Endodermal cell (in vitro differentiated cells): ENCODE results near the gene SMYD1. TPM values are rescaled to one million over a fixed set of nuclear protein-coding genes. Genes with fewer than 3 reads are reported as not detected.

Experiments
- DNase-seq: peaks from one replicate; pipeline ENCODE4 v3.0.0-alpha.2; 2017
- H3K27ac ChIP-seq: 2 replicates; pipeline ENCODE4 v1.5.1; 2013; ENCODE audit warnings: mild to moderate bottlenecking, low read depth, low read length, moderate library complexity
- H3K27me3 ChIP-seq: 2 replicates; pipeline ENCODE4 v1.6.1; 2013; ENCODE audit warnings: mild to moderate bottlenecking, low read length, moderate library complexity; ENCODE audit not compliant: insufficient read depth, control insufficient read depth, poor library complexity, severe bottlenecking
- H3K36me3 ChIP-seq: 2 replicates; pipeline ENCODE4 v1.7.0; 2013; ENCODE audit warnings: mild to moderate bottlenecking, low read length, moderate library complexity; ENCODE audit not compliant: control insufficient read depth, insufficient read depth
- H3K4me1 ChIP-seq: one replicate; pipeline ENCODE4 v1.7.0; 2013; ENCODE audit warnings: low read length; ENCODE audit not compliant: control insufficient read depth, insufficient read depth
- H3K4me3 ChIP-seq: 2 replicates; pipeline ENCODE4 v1.5.1; 2013; ENCODE audit warnings: mild to moderate bottlenecking, low read length, moderate library complexity
- H3K9ac ChIP-seq: 2 replicates; pipeline ENCODE4 v1.6.1; 2013; ENCODE audit warnings: mild to moderate bottlenecking, low read length, moderate library complexity; ENCODE audit not compliant: poor library complexity, severe bottlenecking; ENCODE audit errors: extremely low read depth
- H3K9me3 ChIP-seq: 2 replicates; pipeline ENCODE4 v1.6.1; 2013; ENCODE audit warnings: mild to moderate bottlenecking, low read length, moderate library complexity; ENCODE audit not compliant: control insufficient read depth
- H3K27ac Mint-ChIP-seq: 2 replicates; pipeline ENCODE4 v1.8.0; 2020; ENCODE audit warnings: mixed read lengths
- H3K27me3 Mint-ChIP-seq: 2 replicates; pipeline ENCODE4 v1.8.0; 2021; ENCODE audit warnings: mild to moderate bottlenecking, mixed read lengths; ENCODE audit not compliant: insufficient read depth
- H3K36me3 Mint-ChIP-seq: 2 replicates; pipeline ENCODE4 v1.8.0; 2020; ENCODE audit warnings: low read depth, mixed read lengths
- H3K4me1 Mint-ChIP-seq: 2 replicates; pipeline ENCODE4 v1.8.0; 2020; ENCODE audit warnings: mixed read lengths
- H3K4me3 Mint-ChIP-seq: 2 replicates; pipeline ENCODE4 v1.8.0; 2020; ENCODE audit warnings: mild to moderate bottlenecking, moderate library complexity, mixed read lengths
- H3K9me3 Mint-ChIP-seq: 2 replicates; pipeline ENCODE4 v1.8.0; 2020; ENCODE audit warnings: mild to moderate bottlenecking, mixed read lengths
- CTCF ChIP-seq: fragments of 200-600 bp; sonication (generic); conservative IDR thresholded peaks from 2 replicates; pipeline ENCODE4 v1.5.0; 2021; ENCODE audit warnings: antibody characterized with exemption, mild to moderate bottlenecking
- WGBS, 2 experiments: methylation state at CpG; one replicate each; pipeline versions ENCODE4 v1.1.5 to v1.1.7; 2013; ENCODE audit warnings: missing lambda C conversion rate in 2 of 2, mixed read lengths in 1 of 2; ENCODE audit not compliant: insufficient coverage in 1 of 2, insufficient read length in 1 of 2; 5-methylcytosine and 5-hydroxymethylcytosine counted together
- total RNA-seq, 2 donors: library from RNA; stranded (reverse); fragmentation: NEBNext Ultra II Directional in 1 of 2; extraction: Animal tissue kit (Norgen Biotek cat#: 25700) in 1 of 2; gene quantifications; 2 replicates in 1 of 2; 3 replicates in 1 of 2; pipeline ENCODE4 v1.2.1, GENCODE V29; 2021

SMYD1 gene
- total RNA-seq, 2 donors from 2014 or later, result not detected

DNA sequence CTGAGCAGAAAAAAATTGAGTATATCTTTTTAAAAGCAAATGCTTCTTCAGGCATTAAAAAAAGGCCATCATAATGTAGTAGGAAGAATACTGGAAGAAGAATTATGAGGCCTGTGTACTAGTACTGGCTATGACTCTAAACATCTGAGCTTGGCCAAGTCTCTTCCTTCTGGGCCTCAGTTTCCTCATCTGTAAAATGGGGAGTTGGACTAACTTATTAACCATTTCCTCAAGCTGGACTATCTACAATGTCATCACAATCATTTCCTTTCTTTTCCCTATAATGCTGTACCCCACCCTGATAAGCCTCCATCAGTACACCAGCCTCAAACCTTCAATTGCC, 30.9 kb downstream of the SMYD1 start:
- peaks cover 10% of the 10 kb centered on the region for H3K27me3 Mint-ChIP-seq
- H3K27me3 ChIP-seq, result no peaks in the 10 kb centered on the region
- H3K9me3 ChIP-seq, result no peaks in the 10 kb centered on the region
- no peaks in the 10 kb centered on the region for H3K36me3 Mint-ChIP-seq
- no peak overlapping the region for H3K9ac ChIP-seq
- no peak overlapping the region for H3K4me3 ChIP-seq
- no peak for DNase-seq
- no peak for TF ChIP-seq CTCF
- H3K9me3 Mint-ChIP-seq, result no peaks in the 10 kb centered on the region
- no peaks in the 10 kb centered on the region for H3K36me3 ChIP-seq
- no peaks in the 10 kb centered on the region for H3K4me1 ChIP-seq
- peaks cover 10% of the 10 kb centered on the region for H3K4me1 Mint-ChIP-seq
- no peak overlapping the region for H3K27ac ChIP-seq
- no peak overlapping the region for H3K27ac Mint-ChIP-seq
- no peak overlapping the region for H3K4me3 Mint-ChIP-seq

DNA sequence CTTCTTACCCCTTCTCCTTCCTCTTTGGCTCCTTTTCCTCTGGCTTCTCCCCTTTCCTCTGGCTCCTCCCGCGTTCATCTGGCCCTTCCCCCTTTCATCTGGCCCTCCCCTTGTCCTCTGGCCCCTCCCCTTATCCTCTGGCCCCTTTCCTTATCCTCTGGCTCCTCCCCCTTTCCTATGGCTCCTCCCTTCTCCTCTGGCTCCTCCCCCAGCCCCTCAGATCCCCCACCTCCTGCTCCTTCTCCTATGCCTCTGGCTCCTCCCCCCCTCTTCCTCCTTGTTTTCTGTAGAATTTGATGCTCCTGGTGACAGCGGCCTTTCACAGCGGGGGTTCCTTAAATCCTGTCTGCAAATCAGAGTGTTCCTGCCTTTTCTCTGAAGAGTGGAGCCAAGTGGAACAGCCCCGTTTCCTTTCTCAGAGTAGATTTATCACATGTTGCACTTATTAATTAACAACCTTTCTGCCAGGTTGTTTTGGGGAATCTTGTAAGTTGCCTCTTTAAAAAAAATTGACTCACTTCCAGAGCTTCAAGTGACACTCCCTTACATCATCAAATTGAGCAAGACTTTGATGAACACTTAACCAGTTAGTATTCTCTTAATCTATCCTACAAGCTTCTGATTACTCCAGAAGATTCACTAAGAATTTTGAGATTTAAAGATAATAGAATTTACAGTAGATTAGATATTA, 32.3 kb downstream of the SMYD1 start:
- no peak overlapping the region for H3K4me3 Mint-ChIP-seq
- WGBS, 2 experiments, result 14 to 40% methylated on average over 1 to 5 of the region's 5 CpGs
- no peaks in the 10 kb centered on the region for H3K36me3 Mint-ChIP-seq
- H3K9ac ChIP-seq, result no peak overlapping the region
- no peaks in the 10 kb centered on the region for H3K36me3 ChIP-seq
- H3K27me3 ChIP-seq, result no peaks in the 10 kb centered on the region
- no peaks in the 10 kb centered on the region for H3K9me3 Mint-ChIP-seq
- peaks cover 10% of the 10 kb centered on the region for H3K4me1 Mint-ChIP-seq
- no peak overlapping the region for H3K27ac Mint-ChIP-seq
- no peaks in the 10 kb centered on the region for H3K4me1 ChIP-seq
- no peak overlapping the region for H3K27ac ChIP-seq
- H3K9me3 ChIP-seq, result no peaks in the 10 kb centered on the region
- no peak overlapping the region for H3K4me3 ChIP-seq
- no peak for TF ChIP-seq CTCF
- DNase-seq, result peak; percentile 97
- peaks cover 12% of the 10 kb centered on the region for H3K27me3 Mint-ChIP-seq

GRCh38 chr2:88100489-88100858, 32.8 kb downstream of the SMYD1 start:
- 92% methylated on average over 3 of the region's 3 CpGs for WGBS, 2 experiments
- H3K27ac ChIP-seq, result no peak overlapping the region

More at GRCh38 chr2:88100489-88100858, 32.8 kb downstream of the SMYD1 start:
- Histone ChIP-seq H3K36me3 (no peaks in the 10 kb centered on the region), H3K9me3 (no peaks in the 10 kb centered on the region), H3K4me3 (no peak overlapping the region), H3K27me3 (no peaks in the 10 kb centered on the region), H3K9ac (no peak overlapping the region), H3K4me1 (no peaks in the 10 kb centered on the region)
- Mint-ChIP-seq H3K27ac (no peak overlapping the region), H3K27me3 (peaks cover 12% of the 10 kb centered on the region), H3K4me3 (no peak overlapping the region), H3K36me3 (no peaks in the 10 kb centered on the region), H3K9me3 (no peaks in the 10 kb centered on the region), H3K4me1 (peaks cover 8% of the 10 kb centered on the region)
- DNase-seq, result no peak
- no peak for TF ChIP-seq CTCF
